ENCODE measurements around the gene ATP5F1E.

Gene ATP5F1E

DNA sequence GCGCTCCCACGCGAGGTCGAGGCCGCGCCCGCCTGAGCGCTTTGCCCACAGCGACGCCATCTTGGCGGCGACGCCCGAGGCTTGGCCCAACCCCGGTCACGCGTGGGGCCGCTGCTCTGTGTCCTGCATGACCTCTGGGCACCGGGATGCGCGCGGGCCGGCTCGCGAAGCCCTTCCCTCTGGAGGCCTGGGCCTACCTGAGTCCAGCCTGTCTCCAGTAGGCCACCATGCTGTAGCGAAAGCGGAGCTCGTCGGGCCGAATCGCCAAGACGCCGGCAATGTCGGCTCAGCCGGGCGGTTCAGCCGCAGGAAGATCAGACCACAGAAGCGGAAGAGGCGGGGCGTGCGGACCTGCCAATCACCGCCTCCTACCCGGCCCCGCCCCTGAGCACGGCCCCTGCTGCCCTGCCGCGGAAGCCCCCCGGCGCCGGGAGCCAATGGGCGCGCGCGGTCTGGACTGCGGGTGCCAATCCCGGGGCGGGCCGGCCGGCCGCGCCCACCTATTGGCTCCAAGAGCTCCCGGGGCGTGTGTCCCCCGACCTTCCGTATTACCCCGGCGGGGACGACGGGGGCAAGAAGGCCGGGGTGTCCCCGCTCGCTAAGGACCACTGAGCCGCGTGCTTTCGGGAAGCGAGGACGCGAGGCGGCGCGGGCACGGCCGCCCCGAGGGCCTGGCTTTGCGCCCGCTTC lies at the start of gene ATP5F1E:
Gene ATP5F1E, minus strand, starts transcription at position 313 of the 690 bp plus-strand sequence. Its CDS starts 84 bp downstream, at position 229.
- DNase-seq = peak; percentile 98

DNA sequence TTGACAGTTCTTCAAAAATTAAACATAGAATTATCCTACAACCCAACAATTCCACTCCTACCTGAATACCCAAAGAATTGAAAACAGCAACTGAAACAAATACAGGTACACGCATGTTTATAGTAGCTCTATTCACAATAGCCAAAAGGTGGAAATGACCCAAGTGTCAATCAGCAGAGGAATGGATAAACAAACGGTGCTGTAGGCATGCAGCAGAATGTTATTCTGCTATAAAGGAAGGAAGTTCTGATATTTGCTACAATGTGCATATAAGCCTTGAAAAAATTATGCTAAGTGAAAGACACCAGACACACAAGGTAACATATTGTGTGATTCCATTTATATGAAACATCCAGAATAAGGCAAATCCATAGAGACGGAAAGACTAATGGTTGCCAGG lies 48.9 kb upstream of the ATP5F1E start:
- no peak for DNase-seq

DNA sequence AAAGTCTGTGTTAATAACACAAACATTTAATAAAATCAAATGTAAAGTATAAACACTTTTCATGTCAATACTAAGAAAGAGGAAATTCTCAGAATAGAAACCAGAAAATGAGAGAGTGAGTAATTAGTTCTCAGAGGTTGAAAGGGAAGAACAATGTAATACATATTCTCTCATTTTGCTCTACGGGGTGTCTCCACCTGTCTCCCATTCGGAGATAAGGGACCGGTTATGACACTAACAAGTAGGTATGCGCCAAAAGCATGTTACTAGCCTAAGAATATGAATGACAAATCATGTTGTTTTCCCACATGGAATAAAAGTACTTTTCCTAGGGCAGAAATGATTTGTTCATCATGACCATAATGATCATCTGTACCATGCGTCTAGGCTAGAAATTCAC lies 46.1 kb upstream of the ATP5F1E start:
- DNase-seq = no peak

DNA sequence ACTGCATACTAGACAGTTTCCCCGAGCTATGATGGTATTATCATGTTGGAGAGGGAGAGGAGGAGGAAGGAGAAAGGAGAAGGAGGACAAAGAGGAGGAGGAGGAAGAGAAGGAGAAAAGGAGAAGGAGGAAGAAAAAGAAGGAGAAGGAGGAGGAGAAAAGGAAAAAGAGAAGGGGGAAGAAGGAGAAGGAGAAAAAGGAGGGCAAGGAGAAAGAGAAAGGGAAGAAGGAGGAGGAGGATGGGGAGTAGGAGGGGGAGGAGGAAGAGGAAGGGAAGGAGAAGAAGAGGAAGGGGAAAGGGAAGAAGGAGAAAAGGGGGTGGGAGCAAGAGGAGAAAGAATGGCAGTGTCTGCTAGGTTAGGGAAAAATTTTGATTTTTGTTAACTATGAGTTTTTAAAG lies 45.6 kb upstream of the ATP5F1E start:
- DNase-seq = no peak

DNA sequence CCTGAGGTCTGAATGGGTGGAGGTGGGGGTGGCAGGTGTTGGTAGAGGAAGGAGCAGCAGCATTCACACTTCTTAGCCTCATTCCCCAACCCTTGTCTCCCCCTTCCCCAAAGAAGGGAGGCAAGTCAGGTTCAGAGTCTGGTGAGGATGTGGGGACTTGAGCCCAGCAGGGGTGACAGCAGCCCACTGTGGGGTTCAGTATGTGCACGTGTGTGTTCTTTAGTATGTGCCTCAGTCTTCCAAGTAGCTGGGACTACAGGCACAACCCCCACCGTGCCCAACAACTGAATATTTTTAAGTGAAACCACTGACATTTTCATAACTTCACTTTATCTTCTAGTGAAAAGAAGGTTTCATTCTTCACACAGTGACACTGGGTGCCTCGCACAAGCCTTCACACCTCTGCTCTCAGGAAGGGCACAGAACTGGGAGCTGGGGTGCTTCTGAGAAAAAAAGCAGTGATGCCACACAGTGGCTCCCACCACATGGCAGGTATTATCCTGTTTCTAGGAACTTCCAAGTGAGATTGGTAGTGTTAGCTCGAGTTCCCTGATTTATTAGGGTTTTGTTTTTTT lies 43.9 kb upstream of the ATP5F1E start:
- DNase-seq = no peak

DNA sequence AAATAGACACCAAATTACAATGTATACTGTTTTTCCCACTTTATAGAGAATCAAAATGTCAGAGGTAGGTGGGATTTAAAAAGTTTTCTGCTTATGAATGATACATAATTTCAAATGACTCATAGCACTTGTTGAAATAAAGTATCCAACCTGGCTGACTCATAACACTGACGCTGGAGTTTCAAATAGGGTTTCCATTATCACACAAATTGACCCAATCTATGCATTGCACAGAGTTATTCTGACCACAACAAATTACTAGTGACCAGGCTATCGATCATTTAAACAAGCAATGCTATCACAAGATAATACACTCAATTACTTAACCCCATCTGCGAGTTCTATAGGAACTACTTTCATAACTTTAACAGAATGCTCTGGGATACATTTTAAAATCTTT lies 42.3 kb upstream of the ATP5F1E start:
- DNase-seq = no peak

DNA sequence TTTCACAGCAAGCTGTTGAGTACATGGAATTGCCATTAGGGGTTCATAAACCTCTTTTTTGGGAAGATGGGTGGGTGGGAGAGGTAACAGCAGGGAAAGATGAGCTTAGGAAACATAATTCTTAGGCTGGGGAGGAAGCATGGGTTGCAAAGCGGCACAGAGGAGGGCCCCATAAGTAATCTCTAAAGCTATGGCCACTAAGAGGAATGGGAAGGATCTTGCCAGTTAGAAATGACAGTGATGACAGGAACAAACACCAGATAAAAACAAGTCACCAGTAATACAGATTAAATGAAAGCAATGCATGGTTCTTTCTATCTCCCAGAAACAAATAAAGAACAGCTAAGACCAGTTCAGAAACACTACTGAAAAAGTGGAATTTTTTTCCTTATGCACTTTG lies 41.4 kb upstream of the ATP5F1E start:
- DNase-seq = no peak

DNA sequence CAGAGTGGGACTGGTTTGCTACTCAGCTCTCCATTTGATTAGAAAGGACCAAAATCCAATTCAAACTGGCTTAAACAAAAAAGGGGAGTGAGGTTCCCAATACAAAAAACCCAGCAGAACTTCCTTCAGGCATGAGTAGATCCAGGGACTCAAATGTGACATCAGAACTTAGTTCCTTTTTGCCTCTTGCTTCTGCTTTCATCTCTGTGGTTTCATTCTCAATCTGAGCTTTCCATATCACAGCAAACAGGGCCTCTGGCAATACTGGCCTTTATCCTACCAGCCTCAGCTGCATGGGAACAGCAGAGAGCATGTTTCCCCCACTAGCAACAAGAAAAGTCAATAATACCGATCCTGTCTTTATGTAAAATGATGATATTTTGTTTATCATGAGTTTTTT lies 39.1 kb upstream of the ATP5F1E start:
- no peak for DNase-seq

DNA sequence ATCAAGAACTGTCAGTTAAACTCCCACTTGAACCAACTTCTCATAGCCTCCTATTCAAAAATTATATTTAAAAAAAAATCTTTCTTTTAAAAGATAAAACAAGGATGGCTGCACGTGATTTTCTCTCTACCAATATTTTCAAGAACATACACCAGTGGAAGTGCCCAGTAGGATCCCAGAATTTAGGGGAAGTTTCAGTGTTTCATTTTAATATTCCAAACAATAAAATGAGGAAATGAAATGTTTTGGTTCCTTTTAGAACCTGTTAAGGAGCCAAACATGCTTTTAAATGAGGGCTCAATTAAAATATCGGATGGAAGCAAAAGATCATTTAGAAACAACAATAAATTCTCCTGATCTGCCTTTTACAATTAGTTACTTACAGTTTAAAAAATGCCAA lies 36.9 kb upstream of the ATP5F1E start:
- no peak for DNase-seq

DNA sequence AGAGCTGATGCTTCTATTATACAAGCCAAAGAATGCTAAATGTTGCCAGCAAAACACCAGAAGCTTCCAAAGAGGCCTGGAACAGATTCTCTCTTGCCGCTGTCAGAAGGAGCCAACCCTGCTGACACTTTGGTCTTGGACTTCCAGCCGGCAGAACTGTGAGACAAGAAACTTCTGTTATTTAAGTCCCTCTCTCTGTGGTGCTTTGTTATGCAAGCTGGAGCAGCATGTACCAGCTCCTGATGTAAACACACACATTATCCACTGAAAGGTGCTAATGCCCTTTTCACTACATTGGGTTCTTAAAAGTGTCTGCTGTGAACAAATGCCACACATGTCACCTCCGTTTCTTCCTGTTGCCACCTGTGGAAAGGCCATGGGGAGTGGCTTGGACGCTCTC lies 36.4 kb upstream of the ATP5F1E start:
- DNase-seq = no peak

DNA sequence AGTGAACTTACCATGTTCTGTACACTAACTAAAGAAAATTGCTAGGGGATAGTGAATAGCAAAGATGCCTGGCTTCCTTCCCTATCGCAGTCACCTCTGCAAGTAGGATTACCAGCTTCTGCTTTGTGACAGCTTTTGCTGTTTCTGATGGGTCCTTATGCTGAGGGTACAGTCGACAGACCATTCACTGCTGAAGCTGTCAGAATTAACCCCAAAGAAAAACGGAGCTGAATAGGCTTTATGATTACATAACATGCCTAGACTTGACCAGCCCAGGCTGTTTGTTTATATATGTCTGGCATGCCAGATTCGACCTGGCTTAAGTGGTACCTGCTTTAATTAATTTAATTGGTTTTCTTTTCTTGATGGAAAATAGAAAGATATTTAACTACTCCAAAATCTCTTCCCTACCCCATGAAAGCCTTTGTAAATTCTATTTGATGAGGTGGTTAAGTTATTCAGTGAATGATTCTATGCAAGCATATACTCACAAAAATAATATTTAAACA lies 32.1 kb upstream of the ATP5F1E start:
- DNase-seq = no peak

DNA sequence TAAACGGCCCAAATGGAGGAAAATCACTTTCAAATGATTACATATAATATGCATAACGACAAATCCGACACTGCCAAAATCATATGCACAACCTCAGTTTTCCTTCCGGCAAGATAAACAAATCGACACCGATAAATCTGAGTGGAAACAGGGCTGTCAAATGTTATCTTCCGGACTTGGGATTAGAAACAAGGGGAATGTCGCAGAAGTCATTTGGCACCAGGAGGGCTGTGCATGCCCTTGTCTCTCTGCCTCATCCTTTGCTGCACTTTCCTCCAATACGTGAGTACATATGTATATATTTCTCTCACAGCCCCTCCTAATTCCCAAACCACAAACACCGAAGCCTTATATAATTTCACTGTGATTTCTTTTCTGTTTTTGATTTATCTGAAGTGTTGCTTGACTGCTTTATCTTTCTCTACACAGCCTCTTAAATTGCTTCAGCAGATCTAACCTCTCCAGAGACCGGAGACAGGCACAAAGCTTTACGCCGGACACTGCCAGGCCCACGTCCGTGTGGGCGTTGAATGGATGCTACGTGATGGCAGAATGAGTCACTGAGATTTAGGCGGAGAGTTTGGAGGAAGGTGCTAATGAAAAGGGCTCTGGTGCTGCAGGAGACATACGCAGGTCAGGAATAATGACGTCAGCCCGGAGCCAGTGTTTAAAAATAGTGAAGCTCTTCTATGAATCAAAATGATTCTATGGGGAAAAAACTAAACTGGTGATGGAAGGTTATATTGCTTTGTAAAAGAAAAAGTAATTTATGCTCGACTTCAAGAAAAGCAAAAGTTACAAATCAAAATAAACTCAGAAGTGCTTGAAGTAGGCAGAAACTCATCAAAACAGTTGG lies 31.5 kb upstream of the ATP5F1E start:
- DNase-seq = no peak

DNA sequence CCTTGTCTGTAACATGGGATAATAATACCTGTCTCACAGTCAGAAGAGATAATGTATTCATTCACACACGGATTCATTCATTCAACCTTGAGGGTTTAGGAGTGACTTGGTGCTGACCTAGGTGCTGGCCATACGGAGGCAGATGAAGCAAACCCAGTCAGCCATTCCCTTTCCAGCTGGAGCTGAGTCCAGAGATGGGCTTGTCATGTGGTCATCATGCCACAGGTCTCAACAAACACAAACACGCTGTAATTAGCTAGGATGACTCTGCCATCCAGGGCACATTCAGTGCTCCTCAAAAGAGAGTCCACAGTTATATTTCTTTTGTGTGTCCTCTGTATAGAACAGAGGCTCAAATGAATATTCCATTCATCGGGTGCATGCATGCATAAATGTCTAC lies 29.9 kb upstream of the ATP5F1E start:
- no peak for DNase-seq

DNA sequence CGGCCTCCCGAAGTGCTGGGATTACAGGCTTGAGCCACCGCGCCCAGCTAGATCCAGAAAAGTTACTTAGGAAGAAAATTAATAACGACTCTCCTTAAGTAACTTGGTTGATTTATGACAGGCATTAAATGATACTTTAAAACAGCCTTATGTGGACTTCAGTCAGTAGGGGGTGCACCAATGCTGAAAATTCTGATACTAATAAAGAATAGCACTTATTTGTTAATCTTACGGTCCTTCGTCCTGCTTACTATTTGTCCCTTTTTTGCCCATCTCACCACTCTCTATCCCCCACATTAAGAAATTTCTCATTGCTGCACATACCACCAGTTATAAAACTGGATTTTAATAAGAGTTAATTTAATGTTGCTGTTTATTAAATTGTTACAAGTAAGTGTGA lies 23.2 kb upstream of the ATP5F1E start:
- no peak for DNase-seq

DNA sequence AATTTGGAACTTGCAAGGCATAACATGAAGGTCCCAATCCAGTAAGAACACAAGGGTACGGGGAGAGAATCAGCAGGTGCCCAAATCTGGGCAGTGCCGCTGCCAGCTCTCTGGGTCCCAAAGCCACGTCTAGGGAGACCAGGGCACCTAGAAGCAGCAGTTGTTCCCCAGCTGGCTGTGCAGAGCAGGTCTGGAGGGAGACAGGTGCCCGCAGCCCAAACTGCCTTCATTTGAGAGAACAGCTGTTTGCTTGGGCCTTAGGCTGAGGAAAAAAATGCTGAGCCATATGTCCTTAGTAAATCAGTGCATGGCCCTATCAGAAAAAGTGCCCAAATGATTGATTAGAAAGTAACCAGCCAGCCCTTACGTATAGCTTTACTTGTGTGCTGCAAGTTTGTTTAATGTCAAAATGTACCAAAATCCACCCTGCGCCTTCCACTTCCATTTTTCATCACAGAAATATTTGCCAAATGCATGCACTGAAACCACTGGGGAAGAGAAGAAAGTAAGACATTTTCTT lies 19.6 kb upstream of the ATP5F1E start:
- no peak for DNase-seq

DNA sequence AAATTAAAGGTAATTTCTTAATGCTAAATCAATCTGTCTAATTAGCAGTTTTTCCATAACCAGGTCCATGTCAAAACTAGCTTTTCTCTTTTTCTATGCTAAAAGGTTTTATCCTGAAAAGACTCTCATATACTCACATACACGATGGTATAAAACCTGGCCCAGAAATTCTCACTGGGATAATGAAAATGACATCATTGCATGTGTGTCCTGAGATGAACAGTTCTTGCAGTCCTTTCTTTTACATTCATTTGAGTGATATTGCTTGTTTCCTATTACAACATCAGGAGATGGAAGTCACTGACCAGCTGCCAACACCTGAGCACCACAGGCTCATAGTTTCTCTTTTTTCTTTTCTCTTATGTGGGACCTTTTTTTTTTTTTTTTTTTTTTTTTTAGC lies 18.3 kb upstream of the ATP5F1E start:
- no peak for DNase-seq

DNA sequence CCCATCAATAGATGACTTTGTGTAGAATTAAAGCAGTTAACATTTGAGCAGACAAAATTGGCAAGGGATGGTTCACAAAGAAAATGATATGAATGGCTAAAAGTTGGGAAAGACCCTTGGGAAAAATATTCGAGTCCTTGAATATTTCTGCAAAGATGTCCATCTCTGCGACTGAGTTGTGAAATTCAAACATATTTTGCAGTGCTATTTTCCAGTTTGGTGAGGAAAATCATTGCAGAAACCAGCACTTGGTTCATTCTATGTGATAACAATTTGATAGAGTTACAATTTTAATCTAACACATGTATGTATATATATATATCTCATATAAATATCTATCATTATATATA lies 16.5 kb upstream of the ATP5F1E start:
- DNase-seq = no peak

DNA sequence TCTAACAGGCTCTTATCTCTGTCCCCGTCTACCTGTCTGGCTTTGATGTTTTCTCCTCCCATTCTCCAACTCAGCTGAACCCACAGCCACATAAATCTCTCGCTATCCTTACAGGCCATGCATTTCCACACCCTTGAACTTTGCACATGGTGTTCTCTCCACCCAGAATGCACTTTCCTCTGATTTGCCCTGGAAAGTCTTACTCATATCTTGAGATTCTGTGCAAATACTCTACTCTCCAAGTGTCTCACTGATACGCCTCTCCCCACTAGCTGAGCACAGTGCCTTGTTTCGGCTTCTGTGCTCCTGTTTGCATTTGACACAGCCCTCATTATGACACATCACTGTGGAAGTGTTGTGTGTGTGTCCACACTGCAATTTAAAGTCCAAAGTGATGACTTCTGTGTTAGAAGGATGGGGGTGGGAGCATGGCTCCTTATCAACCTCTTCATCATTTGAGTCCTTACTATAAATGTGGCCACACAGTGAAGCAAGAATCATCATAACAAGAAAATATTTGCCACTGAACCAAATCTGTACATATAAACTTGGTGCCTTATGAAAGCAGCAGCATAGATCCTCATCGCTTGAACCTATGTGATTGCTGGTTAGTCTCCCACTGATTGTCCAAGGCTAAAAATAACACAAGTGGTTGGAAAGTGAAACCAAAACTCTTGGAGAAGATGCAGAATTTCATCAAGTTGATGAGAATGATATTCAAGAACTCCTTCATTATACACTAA lies 16.0 kb upstream of the ATP5F1E start:
- no peak for DNase-seq

DNA sequence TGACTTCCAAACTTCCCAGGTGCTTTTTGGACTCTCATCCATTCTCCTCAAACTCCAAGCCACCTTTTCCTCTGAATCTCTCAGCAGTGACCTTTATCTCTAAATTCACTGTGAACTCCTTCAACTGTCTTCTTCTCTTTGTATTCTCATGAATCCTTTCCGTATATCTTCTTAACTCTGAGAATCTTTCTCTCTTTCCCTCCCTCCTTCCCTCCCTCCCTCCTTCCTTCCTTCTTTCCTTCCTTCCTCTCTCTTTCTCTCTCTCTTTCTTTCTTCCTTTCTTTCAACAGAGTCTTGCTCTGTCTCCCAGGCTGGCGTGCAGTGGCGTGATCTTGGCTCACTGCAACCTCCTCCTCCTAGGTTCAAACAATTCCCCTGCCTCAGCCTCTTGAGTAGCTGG lies 14.7 kb upstream of the ATP5F1E start:
- DNase-seq = no peak

DNA sequence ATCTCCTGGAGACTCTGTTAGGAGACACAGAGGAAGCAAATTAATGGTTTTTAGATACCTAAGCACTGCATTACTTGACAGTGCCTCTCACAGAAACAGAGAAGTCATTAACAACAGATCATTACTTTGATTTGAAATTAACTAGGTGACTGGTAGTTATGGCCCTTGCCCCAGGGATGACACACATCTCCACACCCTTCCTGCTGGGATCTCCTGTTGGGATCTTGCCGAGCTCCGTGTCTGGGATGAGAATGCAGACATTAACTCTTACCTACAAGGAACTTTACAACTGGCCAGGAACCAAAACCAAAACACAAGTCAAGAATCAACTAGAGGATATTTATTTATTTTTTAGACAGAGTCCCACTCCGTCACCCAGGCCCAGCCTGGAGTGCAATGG lies 12.7 kb upstream of the ATP5F1E start:
- no peak for DNase-seq

DNA sequence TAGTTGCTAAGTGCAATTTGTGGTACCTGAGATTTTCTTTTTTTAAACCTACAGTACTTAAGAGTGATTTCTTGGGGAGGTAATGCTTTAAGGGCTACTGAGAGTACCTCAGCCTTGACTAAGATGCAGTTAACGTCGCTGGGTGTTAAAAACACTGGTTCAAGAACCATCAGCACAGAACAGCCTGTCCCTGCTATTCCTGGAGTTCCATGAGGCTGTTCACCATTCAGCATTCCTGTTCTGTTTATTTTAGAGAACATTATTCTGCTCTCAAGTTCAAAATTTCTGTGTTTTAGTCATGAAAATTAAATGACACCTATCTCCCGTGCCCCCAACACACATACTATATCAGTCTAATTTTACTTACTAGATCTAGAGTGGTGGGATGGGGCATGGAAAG lies 12.2 kb upstream of the ATP5F1E start:
- no peak for DNase-seq

DNA sequence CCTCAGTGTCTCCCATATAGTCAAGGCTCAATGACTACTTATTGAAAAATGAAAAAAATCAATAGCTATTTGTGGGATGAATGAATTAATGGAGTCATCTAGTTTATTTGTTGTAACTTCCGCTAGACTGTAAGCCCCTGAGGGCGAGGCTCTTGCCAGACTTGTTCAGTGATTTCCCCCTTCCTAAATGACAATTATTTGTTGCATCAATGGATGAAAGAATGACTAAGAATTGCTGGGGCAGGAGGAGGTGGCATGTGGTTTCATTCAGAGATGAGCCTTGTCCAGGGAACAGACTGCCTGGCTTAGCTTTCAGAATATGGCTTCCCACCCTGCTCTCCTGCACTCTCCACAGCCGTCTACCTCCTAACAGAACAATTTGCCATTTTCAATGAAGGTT lies 11.6 kb upstream of the ATP5F1E start:
- DNase-seq = no peak
